Endodermal cell (in vitro differentiated cells): ENCODE data around the gene LMX1B. TPM values are rescaled to one million over a fixed set of nuclear protein-coding genes. Genes with fewer than 3 reads are reported as not detected.

Experiments used
- DNase-seq: peaks from one replicate; pipeline ENCODE4 v3.0.0-alpha.2; 2017
- H3K27ac ChIP-seq: 2 replicates; pipeline ENCODE4 v1.5.1; 2013; ENCODE audit warnings: mild to moderate bottlenecking, low read depth, low read length, moderate library complexity
- H3K27me3 ChIP-seq: 2 replicates; pipeline ENCODE4 v1.6.1; 2013; ENCODE audit warnings: mild to moderate bottlenecking, low read length, moderate library complexity; ENCODE audit not compliant: insufficient read depth, control insufficient read depth, poor library complexity, severe bottlenecking
- H3K36me3 ChIP-seq: 2 replicates; pipeline ENCODE4 v1.7.0; 2013; ENCODE audit warnings: mild to moderate bottlenecking, low read length, moderate library complexity; ENCODE audit not compliant: control insufficient read depth, insufficient read depth
- H3K4me1 ChIP-seq: one replicate; pipeline ENCODE4 v1.7.0; 2013; ENCODE audit warnings: low read length; ENCODE audit not compliant: control insufficient read depth, insufficient read depth
- H3K4me3 ChIP-seq: 2 replicates; pipeline ENCODE4 v1.5.1; 2013; ENCODE audit warnings: mild to moderate bottlenecking, low read length, moderate library complexity
- H3K9ac ChIP-seq: 2 replicates; pipeline ENCODE4 v1.6.1; 2013; ENCODE audit warnings: mild to moderate bottlenecking, low read length, moderate library complexity; ENCODE audit not compliant: poor library complexity, severe bottlenecking; ENCODE audit errors: extremely low read depth
- H3K9me3 ChIP-seq: 2 replicates; pipeline ENCODE4 v1.6.1; 2013; ENCODE audit warnings: mild to moderate bottlenecking, low read length, moderate library complexity; ENCODE audit not compliant: control insufficient read depth
- H3K27ac Mint-ChIP-seq: 2 replicates; pipeline ENCODE4 v1.8.0; 2020; ENCODE audit warnings: mixed read lengths
- H3K27me3 Mint-ChIP-seq: 2 replicates; pipeline ENCODE4 v1.8.0; 2021; ENCODE audit warnings: mild to moderate bottlenecking, mixed read lengths; ENCODE audit not compliant: insufficient read depth
- H3K36me3 Mint-ChIP-seq: 2 replicates; pipeline ENCODE4 v1.8.0; 2020; ENCODE audit warnings: low read depth, mixed read lengths
- H3K4me1 Mint-ChIP-seq: 2 replicates; pipeline ENCODE4 v1.8.0; 2020; ENCODE audit warnings: mixed read lengths
- H3K4me3 Mint-ChIP-seq: 2 replicates; pipeline ENCODE4 v1.8.0; 2020; ENCODE audit warnings: mild to moderate bottlenecking, moderate library complexity, mixed read lengths
- H3K9me3 Mint-ChIP-seq: 2 replicates; pipeline ENCODE4 v1.8.0; 2020; ENCODE audit warnings: mild to moderate bottlenecking, mixed read lengths
- WGBS, 2 experiments: methylation state at CpG; one replicate each; pipeline versions ENCODE4 v1.1.5 to v1.1.7; 2013; ENCODE audit warnings: missing lambda C conversion rate in 2 of 2, mixed read lengths in 1 of 2; ENCODE audit not compliant: insufficient coverage in 1 of 2, insufficient read length in 1 of 2; 5-methylcytosine and 5-hydroxymethylcytosine counted together
- total RNA-seq, 2 donors: library from RNA; stranded (reverse); fragmentation: NEBNext Ultra II Directional in 1 of 2; extraction: Animal tissue kit (Norgen Biotek cat#: 25700) in 1 of 2; gene quantifications; 2 replicates in 1 of 2; 3 replicates in 1 of 2; pipeline ENCODE4 v1.2.1, GENCODE V29; 2021
- TF ChIP-seq, protein P1 (sequence below): fragments of 200-600 bp; sonication (generic); conservative IDR thresholded peaks from 2 replicates; pipeline ENCODE4 v1.5.0; 2021; ENCODE audit warnings: antibody characterized with exemption, mild to moderate bottlenecking

LMX1B gene
- total RNA-seq, 2 donors from 2014 or later = 11.1 to 11.4 TPM

DNA sequence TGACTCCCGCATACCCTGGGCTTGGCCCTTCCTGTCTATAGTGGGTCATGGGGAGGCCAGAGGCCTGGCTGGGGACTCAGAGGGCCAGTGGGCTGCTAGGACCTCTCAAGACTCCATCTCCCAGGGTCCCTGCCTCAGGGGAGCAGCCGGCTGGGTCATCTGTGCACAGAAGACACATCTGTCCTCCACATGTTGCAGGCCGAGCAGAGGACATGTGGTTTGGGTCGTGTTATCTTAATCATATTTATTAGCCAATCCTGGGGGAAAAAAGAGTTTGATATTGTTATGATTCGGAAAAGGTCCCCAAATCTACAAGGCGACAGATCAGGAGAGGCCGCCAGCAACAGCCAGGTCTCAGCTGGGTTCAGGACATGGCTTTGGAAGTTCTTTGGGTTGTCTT is 14.4 kb downstream of the LMX1B start:
- Histone ChIP-seq H3K4me1 (peaks cover 30% of the 10 kb centered on the region), H3K36me3 (no peaks in the 10 kb centered on the region), H3K9ac (no peak overlapping the region), H3K4me3 (no peak overlapping the region), H3K27me3 (peaks cover 96% of the 10 kb centered on the region), H3K27ac (no peak overlapping the region), H3K9me3 (no peaks in the 10 kb centered on the region)
- 90 to 100% methylated on average over 1 to 7 of the region's 7 CpGs for WGBS, 2 experiments
- no peak overlapping the region for H3K27ac Mint-ChIP-seq
- H3K4me1 Mint-ChIP-seq = peaks cover 16% of the 10 kb centered on the region
- no peak overlapping the region for H3K4me3 Mint-ChIP-seq
- no peaks in the 10 kb centered on the region for H3K9me3 Mint-ChIP-seq
- DNase-seq = no peak
- no peaks in the 10 kb centered on the region for H3K36me3 Mint-ChIP-seq
- H3K27me3 Mint-ChIP-seq = peaks cover 96% of the 10 kb centered on the region
- TF ChIP-seq, protein P1, sequence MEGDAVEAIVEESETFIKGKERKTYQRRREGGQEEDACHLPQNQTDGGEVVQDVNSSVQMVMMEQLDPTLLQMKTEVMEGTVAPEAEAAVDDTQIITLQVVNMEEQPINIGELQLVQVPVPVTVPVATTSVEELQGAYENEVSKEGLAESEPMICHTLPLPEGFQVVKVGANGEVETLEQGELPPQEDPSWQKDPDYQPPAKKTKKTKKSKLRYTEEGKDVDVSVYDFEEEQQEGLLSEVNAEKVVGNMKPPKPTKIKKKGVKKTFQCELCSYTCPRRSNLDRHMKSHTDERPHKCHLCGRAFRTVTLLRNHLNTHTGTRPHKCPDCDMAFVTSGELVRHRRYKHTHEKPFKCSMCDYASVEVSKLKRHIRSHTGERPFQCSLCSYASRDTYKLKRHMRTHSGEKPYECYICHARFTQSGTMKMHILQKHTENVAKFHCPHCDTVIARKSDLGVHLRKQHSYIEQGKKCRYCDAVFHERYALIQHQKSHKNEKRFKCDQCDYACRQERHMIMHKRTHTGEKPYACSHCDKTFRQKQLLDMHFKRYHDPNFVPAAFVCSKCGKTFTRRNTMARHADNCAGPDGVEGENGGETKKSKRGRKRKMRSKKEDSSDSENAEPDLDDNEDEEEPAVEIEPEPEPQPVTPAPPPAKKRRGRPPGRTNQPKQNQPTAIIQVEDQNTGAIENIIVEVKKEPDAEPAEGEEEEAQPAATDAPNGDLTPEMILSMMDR = no peak

DNA sequence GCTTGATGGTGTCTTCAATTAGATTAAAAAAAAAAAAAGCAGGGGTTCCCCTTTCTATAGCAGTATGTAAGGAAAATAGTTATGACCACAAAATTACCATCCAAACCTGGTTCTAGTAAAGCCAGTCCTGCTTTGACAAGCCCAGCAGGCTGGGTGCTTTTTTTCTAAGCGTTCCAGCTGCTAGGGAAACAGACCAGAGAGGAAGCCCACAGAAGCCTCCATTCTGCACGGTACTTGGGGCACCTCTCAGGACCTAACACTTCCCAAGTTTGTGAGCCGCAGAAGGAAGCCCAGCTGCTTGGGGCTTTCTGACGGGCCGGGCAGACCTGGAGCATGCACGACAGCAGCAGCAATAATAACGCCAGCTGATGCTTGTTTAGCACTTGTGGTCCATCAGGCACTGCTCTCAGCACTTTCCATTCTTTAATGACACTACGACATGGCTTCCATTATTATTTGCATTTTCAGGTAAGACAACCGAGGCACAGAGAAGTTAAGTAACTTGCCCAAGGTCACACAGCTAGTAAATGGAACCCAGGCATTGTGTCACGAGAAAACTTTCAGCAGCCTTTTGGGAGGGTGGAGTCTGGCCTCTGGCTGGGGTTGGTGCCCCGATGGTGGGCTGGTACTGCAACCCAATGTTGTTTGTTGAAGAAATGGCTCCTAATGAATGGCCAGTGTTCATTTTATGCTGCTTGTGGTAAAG is 15.4 kb downstream of the LMX1B start:
- H3K27ac ChIP-seq = no peak overlapping the region
- peaks cover 96% of the 10 kb centered on the region for H3K27me3 Mint-ChIP-seq
- H3K27me3 ChIP-seq = peaks cover 96% of the 10 kb centered on the region

DNA sequence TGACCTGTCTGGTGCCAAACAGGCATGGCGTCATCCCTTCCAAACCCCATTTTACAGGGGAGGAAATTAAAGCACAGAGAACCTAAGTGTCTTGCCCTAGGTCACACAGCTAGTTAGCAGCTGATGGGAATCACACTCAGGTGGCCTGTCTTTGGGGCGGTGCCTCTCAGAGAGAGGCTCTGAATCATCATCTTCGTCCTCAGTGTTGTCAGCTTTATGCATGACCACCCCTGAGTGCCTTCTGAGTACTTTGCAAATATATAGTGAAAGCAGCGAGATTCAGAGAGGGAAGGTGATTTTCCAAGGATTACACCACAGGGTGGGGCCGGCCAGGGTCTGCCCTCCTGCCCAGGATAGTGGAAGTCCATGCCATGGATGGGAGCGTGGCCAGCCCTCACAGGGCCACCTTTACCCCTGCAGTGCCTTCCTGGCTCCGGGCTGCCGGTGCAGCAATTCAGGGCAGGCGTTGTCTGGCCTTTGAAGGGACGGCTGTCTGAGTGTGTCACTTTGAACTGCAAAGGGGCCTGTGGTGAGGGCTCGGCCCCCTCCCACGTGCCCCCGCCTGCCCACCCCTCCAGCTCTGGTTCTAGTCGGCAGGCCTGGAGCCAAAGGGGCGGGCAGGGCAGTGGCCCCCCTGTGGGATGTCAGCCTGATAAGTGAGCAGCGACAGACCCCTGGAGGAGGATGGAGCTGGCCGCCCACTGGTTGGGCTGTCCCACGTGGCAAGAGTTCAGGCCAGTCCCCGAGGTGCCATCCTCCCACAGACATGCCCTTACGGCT is 16.9 kb downstream of the LMX1B start:
- TF ChIP-seq, protein P1 = no peak
- Mint-ChIP-seq H3K27ac (no peak overlapping the region), H3K36me3 (no peaks in the 10 kb centered on the region), H3K27me3 (peaks cover 96% of the 10 kb centered on the region), H3K4me1 (peaks cover 7% of the 10 kb centered on the region), H3K9me3 (no peaks in the 10 kb centered on the region), H3K4me3 (no peak overlapping the region)
- Histone ChIP-seq H3K4me3 (no peak overlapping the region), H3K27me3 (peaks cover 92% of the 10 kb centered on the region), H3K4me1 (peaks cover 11% of the 10 kb centered on the region), H3K27ac (no peak overlapping the region), H3K9ac (no peak overlapping the region), H3K9me3 (no peaks in the 10 kb centered on the region), H3K36me3 (no peaks in the 10 kb centered on the region)
- DNase-seq = peak; percentile 73
- WGBS, 2 experiments = 12 to 32% methylated on average over 7 to 20 of the region's 20 CpGs

More for the DNA sequence above, 15.4 kb downstream of the LMX1B start:
- no peak overlapping the region for H3K4me3 Mint-ChIP-seq
- Histone ChIP-seq H3K36me3 (no peaks in the 10 kb centered on the region), H3K4me1 (peaks cover 22% of the 10 kb centered on the region), H3K9ac (no peak overlapping the region), H3K9me3 (no peaks in the 10 kb centered on the region), H3K4me3 (no peak overlapping the region)
- H3K36me3 Mint-ChIP-seq = no peaks in the 10 kb centered on the region
- TF ChIP-seq, protein P1 = no peak
- H3K4me1 Mint-ChIP-seq = peaks cover 13% of the 10 kb centered on the region
- H3K27ac Mint-ChIP-seq = no peak overlapping the region
- no peaks in the 10 kb centered on the region for H3K9me3 Mint-ChIP-seq
- DNase-seq = no peak
- WGBS, 2 experiments = 50 to 63% methylated on average over 11 of the region's 11 CpGs
